Measurements from ENCODE around the gene CSMD2.
"Not testable (repeated sequence)": the region's sequence is repeated elsewhere in the genome, so short reads cannot be mapped to it uniquely, and the experiment has no call there.

Gene CSMD2

DNA sequence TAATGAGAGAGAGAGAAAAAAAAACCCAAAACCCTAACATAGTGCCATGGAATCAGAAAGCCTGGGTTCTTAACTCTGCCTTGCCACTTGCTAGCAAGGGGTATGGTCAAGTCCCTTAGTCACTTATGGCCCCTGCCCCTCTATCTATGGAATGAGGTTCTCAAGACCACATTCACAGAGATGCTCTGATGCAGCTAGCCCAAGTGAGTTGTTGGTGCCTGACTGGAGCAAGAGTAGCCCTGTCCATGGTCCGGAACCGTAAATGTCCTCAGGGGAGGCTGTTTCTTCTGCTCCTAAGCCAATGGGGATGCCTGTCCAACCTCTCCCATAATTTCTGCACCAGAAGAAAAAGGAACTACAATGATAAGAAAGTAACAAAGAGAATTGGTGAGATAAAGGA lies 56.8 kb downstream of the CSMD2 start:
- no peak for ATAC-seq
- no peak for DNase-seq

- ATAC-seq = no peak
- DNase-seq = no peak
These were observed 63.9 kb downstream of the CSMD2 start for GRCh38 chr1:34101151-34101550.

DNA sequence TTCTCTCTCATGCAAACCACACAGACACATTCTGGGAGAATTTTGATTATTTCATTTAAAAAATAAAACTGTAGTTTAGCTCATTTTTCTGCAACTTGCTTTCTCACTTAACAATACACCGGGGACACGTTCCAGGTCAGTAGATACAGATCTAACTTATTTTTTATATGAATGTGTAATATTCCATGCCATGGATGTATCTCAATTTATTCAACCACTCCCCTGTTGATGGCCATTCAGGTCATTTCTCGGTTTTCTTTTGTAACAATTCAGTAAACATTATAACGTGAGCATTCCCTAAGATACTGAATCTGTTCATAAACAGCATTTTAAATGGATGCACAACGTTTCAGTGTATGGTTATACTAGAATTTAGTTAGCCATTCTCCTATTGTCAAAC lies 64.7 kb downstream of the CSMD2 start:
- ATAC-seq = no peak
- DNase-seq = no peak

GRCh38 chr1:34092399-34092798 lies 72.6 kb downstream of the CSMD2 start:
- DNase-seq, ATAC-seq: not testable (repeated sequence)

- no peak for ATAC-seq
- DNase-seq = no peak
These were observed 75.3 kb downstream of the CSMD2 start for GRCh38 chr1:34089731-34090130.

- ATAC-seq = no peak
These were observed 77.0 kb downstream of the CSMD2 start for GRCh38 chr1:34087986-34088385.

GRCh38 chr1:34086561-34086960 lies 78.5 kb downstream of the CSMD2 start:
- no peak for DNase-seq
- ATAC-seq = no peak

More at GRCh38 chr1:34087986-34088385, 77.0 kb downstream of the CSMD2 start:
- no peak for DNase-seq

GRCh38 chr1:34083974-34084373 lies 81.1 kb downstream of the CSMD2 start:
- DNase-seq = no peak

DNA sequence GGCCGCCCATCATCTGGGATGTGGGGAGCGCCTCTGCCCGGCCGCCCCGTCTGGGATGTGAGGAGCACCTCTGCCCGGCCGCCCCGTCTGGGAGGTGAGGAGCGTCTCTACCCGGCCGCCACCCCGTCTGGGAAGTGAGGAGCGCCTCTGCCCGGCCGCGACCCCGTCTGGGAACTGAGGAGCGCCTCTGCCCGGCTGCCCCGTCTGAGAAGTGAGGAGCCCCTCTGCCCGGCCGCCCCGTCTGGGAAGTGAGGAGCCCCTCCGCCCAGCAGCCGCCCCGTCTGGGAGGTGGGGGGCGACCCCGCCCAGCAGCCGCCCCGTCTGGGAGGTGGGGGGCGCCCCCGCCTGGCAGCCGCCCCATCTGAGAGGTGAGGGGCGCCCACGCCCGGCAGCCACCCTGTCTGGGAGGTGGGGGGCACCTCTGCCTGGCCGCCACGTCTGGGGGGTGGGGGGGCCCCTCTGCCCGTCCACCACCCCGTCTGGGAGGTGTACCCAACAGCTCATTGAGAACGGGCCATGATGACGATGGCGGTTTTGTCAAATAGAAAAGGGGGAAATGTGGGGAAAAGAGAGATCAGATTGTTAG lies 82.9 kb downstream of the CSMD2 start:
- not testable (repeated sequence) for DNase-seq, ATAC-seq

More at GRCh38 chr1:34083974-34084373, 81.1 kb downstream of the CSMD2 start:
- ATAC-seq = no peak

DNA sequence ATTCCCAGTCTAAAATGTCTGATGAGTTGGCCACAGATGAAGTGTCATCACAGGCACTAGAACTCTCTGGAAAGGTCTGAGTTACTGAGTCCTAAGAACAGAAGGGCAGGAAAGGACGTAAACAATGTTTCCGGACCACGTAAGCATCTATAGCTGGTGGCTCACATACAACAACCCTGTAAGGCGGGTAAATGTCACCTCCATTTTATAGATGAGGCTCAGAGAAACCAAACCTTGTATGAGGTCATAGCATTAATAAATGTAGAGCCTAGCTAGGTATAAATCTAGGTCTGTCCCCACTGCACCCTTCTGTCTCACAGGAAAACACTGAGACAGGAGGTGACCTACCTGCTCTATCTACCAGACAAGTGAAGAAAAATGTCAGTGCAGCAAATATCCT lies 86.6 kb downstream of the CSMD2 start:
- no peak for DNase-seq
- no peak for ATAC-seq

GRCh38 chr1:34075576-34075975 lies 89.5 kb downstream of the CSMD2 start:
- ATAC-seq (no peak), DNase-seq (no peak)

DNA sequence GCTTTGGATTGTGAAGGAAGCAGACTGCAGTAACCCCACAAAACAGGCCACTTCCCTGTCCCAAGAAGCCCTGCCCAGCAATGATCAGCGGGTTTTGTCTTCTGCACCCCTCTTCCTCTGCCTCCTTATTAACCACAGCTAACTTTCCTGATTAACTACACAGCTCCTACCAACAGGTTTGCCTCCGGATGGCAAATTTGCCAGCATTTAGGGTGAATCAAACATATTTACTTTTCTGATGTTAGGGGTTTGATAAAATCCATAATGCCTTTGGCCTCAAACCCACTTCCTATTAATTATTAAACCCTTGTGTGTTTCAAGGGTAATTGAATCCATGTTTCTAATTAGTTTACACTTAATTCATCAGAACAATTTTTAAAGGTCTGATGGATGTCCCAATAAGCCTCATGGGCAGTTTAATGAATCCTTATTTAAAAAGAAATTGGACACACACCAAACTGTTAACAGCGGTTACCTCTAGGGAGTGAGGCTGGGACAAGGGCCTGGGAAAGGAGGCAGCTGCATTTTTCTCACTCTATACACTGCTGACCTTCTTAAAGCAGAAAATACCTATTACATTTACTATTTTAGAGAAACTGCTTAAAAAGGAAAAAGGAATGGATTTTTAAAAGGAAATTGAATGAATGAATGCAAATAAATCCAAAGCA lies 91.9 kb downstream of the CSMD2 start:
- no peak for ATAC-seq

GRCh38 chr1:34070201-34070836 lies 94.7 kb downstream of the CSMD2 start:
- ATAC-seq (no peak), DNase-seq (no peak)

More for the DNA sequence above, 91.9 kb downstream of the CSMD2 start:
- no peak for DNase-seq

DNA sequence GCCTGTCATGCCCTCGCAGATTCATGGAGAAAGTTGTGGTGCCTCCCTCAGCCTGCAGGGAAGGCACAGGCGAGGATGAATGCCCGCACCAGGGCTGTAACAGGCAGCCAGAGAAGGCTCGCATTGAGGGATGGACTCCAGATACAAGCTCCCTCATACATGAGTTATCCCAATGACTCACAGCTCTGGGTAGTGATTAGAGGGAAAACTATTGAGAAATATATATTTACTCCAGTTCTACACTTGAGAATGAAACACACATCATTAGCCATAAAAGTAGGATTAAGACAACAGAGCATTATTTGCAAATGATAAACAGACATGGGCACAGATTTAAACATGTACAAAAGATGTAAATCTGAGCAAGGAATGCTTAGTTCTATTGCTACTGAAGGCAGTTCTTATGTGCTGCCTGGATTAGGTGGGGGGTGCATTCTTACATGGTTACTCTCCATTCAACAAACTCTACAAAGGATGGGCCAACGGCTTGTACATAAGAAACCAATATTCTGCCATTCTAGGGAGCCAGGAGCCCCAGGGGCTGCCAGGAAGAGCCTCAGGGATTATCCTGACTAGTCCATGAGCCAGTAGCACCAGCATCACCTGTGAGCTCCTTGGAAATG lies 97.9 kb downstream of the CSMD2 start:
- no peak for ATAC-seq
- no peak for DNase-seq

DNA sequence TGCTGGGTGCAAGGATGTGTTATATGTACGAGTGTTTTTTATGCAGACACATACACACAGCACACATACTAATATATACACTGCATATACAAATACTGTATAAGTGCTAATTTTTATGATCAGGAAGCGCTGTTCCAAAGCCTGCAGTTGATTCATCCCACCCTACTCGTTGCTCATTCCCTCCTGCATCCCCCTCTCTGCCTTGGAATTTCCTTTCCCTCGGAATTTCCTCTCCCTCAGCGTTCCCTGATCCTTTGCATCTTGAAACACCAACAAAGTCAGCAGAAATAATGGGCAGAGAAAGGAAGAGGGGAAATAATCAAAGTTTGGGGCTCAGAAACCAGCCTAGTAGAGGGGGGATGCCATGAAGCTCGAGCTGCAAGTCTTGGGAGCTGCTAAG lies 98.9 kb downstream of the CSMD2 start:
- DNase-seq (no peak), ATAC-seq (no peak)

DNA sequence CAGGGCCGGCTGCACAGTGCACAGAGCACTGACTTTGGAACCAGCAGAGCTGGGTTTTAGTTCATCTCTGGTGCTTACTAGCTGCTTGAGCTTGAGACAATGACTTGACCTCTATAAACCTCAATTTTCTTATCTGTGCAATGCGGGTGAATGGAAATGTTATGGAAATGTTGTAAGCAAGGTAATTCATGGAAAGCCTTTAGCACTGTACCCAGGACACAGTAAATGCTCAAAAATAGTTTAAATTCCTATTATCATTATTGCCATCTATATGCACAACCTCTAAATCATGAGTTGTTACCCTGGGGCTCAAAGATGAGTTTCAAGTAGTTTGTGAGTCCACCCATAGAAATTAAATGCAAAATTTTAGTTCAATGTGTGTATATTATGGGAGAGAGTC lies 99.5 kb downstream of the CSMD2 start:
- ATAC-seq = no peak
- DNase-seq = no peak

DNA sequence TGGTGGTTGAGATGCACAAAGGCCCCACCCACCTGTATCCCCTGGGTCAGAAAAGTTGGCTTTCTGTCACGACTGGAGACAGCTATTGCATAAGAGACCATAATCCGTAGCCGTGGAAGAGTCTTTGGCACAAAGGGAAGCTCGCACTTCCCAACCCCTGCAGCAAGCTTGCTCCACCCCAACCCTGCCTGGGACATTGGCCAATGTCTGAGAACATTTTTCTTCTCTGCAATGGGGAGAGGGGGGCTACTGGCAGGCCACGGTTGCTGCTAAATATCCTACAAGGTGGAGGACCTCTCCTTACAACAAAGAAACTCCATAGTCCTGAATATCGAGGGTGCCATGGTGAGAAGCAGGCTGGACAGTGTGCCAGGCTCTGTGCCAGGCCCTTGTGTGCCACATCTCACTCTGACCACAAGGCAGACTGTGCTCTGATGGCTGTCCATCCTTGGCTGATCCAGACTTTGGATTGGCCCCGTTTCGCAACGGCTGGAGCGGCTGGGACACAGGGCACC lies 104.1 kb downstream of the CSMD2 start:
- no peak for ATAC-seq
- DNase-seq = no peak

GRCh38 chr1:34060187-34060730 lies 104.8 kb downstream of the CSMD2 start:
- ATAC-seq (no peak), DNase-seq (no peak)

DNA sequence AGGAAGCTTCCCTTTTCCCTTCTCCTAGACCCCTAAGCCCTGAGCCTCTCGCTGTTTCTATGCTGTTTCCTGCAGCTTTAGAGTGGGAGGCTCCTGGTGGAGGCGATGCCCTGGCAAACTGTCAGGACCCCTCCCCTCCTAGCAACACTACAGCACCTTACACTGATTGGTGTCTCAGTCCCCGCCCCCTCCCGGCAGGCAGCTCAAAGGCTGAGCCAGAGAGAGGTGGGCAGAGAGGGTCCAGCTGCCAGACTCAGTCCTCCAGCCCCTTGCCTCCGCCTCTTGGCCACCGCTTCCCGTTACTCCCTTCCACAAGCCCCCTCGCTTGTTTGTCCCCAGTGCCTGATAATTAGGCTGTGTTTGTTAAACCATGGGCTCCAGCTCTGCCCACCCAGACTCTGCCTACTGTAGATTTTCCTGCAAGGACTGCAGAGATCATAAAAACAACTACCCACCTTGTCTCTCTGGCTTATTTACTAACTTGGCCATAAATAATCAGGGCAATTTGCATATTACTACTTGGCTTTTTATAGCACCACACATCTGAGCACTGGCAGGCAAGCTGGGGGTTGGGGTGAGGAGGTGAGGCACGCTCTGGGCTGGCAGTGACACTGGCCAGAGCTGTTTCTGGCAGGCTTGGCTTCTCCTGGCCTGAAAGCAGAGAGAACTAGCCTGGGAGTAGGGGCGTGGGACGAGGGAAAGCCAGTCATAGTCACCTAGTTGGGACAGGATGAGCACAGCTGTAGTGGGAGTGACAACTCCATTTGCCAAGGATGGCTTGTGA lies 107.5 kb downstream of the CSMD2 start:
- ATAC-seq (no peak), DNase-seq (no peak)

GRCh38 chr1:34055818-34056217 lies 109.2 kb downstream of the CSMD2 start:
- no peak for ATAC-seq
- DNase-seq = no peak

- DNase-seq (no peak), ATAC-seq (no peak)
These were observed 110.1 kb downstream of the CSMD2 start for GRCh38 chr1:34054920-34055319.

DNA sequence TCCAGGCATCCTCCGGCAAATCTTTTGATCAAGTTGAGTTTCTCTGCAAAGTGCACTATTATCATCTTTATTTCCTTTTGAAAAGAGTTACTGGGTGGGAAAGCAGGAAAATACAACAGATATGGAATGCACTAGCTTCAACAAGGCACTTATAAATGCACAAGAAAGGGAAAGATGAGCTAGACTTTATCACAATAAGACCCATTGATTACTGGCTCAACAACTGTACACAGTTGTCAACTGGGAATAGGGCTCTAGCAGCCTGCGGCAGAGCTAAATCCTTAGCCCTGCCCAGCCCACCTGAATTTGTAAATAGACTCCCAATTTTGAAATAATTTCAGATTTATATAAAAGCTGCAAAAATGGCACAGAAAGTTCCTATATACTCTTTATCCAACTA lies 111.4 kb downstream of the CSMD2 start:
- no peak for DNase-seq
- no peak for ATAC-seq
